ENCODE results near the gene SH3GLB1. TPM values are rescaled to one million over a fixed set of nuclear protein-coding genes. Genes with fewer than 3 reads are reported as not detected.
"Not testable (repeated sequence)": the region's sequence is repeated elsewhere in the genome, so short reads cannot be mapped to it uniquely, and the experiment has no call there.

SH3GLB1 gene
- total RNA-seq, 6 donors from 2014 or later, result 23.9 to 94.6 (median 62.0) TPM

- H3K4me1 ChIP-seq, result no peaks in the 10 kb centered on the region
- TF ChIP-seq POLR2AphosphoS5 (IDR thresholded peaks at IDR 0.05), result no peak
- no peak for TF ChIP-seq POLR2A (IDR thresholded peaks at IDR 0.05)
- TF ChIP-seq, protein P1, sequence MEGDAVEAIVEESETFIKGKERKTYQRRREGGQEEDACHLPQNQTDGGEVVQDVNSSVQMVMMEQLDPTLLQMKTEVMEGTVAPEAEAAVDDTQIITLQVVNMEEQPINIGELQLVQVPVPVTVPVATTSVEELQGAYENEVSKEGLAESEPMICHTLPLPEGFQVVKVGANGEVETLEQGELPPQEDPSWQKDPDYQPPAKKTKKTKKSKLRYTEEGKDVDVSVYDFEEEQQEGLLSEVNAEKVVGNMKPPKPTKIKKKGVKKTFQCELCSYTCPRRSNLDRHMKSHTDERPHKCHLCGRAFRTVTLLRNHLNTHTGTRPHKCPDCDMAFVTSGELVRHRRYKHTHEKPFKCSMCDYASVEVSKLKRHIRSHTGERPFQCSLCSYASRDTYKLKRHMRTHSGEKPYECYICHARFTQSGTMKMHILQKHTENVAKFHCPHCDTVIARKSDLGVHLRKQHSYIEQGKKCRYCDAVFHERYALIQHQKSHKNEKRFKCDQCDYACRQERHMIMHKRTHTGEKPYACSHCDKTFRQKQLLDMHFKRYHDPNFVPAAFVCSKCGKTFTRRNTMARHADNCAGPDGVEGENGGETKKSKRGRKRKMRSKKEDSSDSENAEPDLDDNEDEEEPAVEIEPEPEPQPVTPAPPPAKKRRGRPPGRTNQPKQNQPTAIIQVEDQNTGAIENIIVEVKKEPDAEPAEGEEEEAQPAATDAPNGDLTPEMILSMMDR (IDR thresholded peaks at IDR 0.05), result no peak
- TF ChIP-seq EP300 (IDR thresholded peaks at IDR 0.05), result no peak
- ATAC-seq (ENCODE audit: low FRiP score in 2 of 2), result no peak
- no peak overlapping the region for H3K4me3 ChIP-seq
- DNase-seq, result no peak
- H3K27ac ChIP-seq, result no peak overlapping the region
- no peaks in the 10 kb centered on the region for H3K9me3 ChIP-seq
- WGBS, 2 donors, result 66% methylated on average over 2 of the region's 2 CpGs
- H3K36me3 ChIP-seq, result no peaks in the 10 kb centered on the region
- no peaks in the 10 kb centered on the region for H3K27me3 ChIP-seq
These were observed 9.0 kb upstream of the SH3GLB1 start for GRCh38 chr1:86695400-86695799.

- TF ChIP-seq POLR2AphosphoS5 (IDR thresholded peaks at IDR 0.05) (no peak), POLR2A (IDR thresholded peaks at IDR 0.05) (no peak), EP300 (IDR thresholded peaks at IDR 0.05) (no peak)
- TF ChIP-seq, protein P1 (IDR thresholded peaks at IDR 0.05), result no peak
- H3K36me3 ChIP-seq, result no peaks in the 10 kb centered on the region
- ATAC-seq (ENCODE audit: low FRiP score in 2 of 2) (no peak), DNase-seq (no peak)
- WGBS, 2 donors, result 70 to 83% methylated on average over 1 of the region's 1 CpG
- H3K27ac ChIP-seq, result no peak overlapping the region
- H3K4me1 ChIP-seq, result no peaks in the 10 kb centered on the region
- no peak overlapping the region for H3K4me3 ChIP-seq
- no peaks in the 10 kb centered on the region for H3K9me3 ChIP-seq
- H3K27me3 ChIP-seq, result no peaks in the 10 kb centered on the region
These were observed 7.9 kb upstream of the SH3GLB1 start for GRCh38 chr1:86696522-86696921.

DNA sequence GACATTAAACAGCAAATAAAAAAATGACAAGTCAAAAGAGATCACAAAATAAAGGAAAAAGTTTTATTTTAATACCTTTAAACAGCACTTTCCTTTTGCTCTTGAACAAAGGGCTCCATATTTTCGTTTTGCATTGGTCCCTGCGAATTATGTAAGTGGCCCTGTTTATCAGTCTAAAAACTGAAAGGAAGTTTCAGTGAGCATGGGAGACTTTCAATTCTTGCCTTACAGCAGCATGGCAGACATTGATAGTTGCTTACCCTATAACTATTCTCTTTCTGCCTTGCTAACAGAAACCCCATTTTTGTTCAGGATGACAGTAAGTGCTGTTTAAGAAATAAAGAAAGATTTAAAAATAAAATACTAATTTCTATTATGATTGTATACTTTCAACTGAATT lies 5.2 kb upstream of the SH3GLB1 start:
- no peak overlapping the region for H3K27ac ChIP-seq
- peaks cover 0 to 10% (median 4%) of the 10 kb centered on the region in 4 donors for H3K4me1 ChIP-seq
- ATAC-seq (ENCODE audit: low FRiP score in 2 of 2) (no peak), DNase-seq (no peak)
- no peak overlapping the region for H3K4me3 ChIP-seq
- no peaks in the 10 kb centered on the region for H3K27me3 ChIP-seq
- no peaks in the 10 kb centered on the region for H3K9me3 ChIP-seq
- WGBS, 2 donors, result 32 to 52% methylated on average over 2 of the region's 2 CpGs
- H3K36me3 ChIP-seq, result no peaks in the 10 kb centered on the region
- TF ChIP-seq POLR2A (IDR thresholded peaks at IDR 0.05), result no peak

GRCh38 chr1:86701731-86702130 lies 2.6 kb upstream of the SH3GLB1 start:
- TF ChIP-seq POLR2A (IDR thresholded peaks at IDR 0.05) (no peak), POLR2AphosphoS5 (IDR thresholded peaks at IDR 0.05) (no peak), EP300 (IDR thresholded peaks at IDR 0.05) (no peak)
- TF ChIP-seq, protein P1 (IDR thresholded peaks at IDR 0.05), result no peak
- H3K4me3 ChIP-seq, result no peak overlapping the region
- WGBS, 2 donors, result 70% methylated on average over 1 of the region's 1 CpG
- H3K9me3 ChIP-seq, result no peaks in the 10 kb centered on the region
- no peak for DNase-seq
- no peaks in the 10 kb centered on the region for H3K27me3 ChIP-seq
- ATAC-seq (ENCODE audit: low FRiP score in 2 of 2), result no peak
- peaks cover 7 to 20% (median 13%) of the 10 kb centered on the region in 4 donors for H3K4me1 ChIP-seq
- no peaks in the 10 kb centered on the region for H3K36me3 ChIP-seq
- no peak overlapping the region for H3K27ac ChIP-seq

- H3K9me3 ChIP-seq; H3K4me3 ChIP-seq; DNase-seq; ATAC-seq (ENCODE audit: low FRiP score in 2 of 2); H3K27me3 ChIP-seq; H3K36me3 ChIP-seq: not testable (repeated sequence)
- 86 to 91% methylated on average over 5 of the region's 5 CpGs for WGBS, 2 donors
- Histone ChIP-seq H3K27ac (peak overlapping the region in 1 of 4 donors; percentile 99), H3K4me1 (peaks cover 18 to 33% (median 25%) of the 10 kb centered on the region in 4 donors)
These were observed 1.4 kb upstream of the SH3GLB1 start for GRCh38 chr1:86702954-86703494.
